Activated T-helper 1 cell treated with anti-CD3 and anti-CD28 coated beads, Interleukin-2, amount 50 U/mL, for 16 hours (primary cell): ENCODE measurements around the gene TMEM131L.
"Not testable (repeated sequence)": the region's sequence is repeated elsewhere in the genome, so short reads cannot be mapped to it uniquely, and the experiment has no call there.

Experiments
- DNase-seq, 2 donors: peaks; one replicate each; pipeline ENCODE4 v3.0.0-alpha.2; 2020; ENCODE audit warnings: low read depth in 1 of 2, low spot score in 1 of 2

Gene TMEM131L

GRCh38 chr4:153497988-153498967, 32.1 kb downstream of the TMEM131L start:
- DNase-seq: no peak

GRCh38 chr4:153499005-153499404, 32.8 kb downstream of the TMEM131L start:
- no peak for DNase-seq

- DNase-seq: no peak
Measured at GRCh38 chr4:153501578-153501977, 35.4 kb downstream of the TMEM131L start.

- DNase-seq: no peak
Measured at GRCh38 chr4:153502584-153502983, 36.4 kb downstream of the TMEM131L start.

GRCh38 chr4:153506341-153507309, 40.5 kb downstream of the TMEM131L start:
- DNase-seq: no peak

GRCh38 chr4:153507310-153508073, 41.3 kb downstream of the TMEM131L start:
- DNase-seq: no peak

GRCh38 chr4:153509212-153509611, 43.1 kb downstream of the TMEM131L start:
- DNase-seq: not testable (repeated sequence)

GRCh38 chr4:153509724-153510123, 43.6 kb downstream of the TMEM131L start:
- no peak for DNase-seq

GRCh38 chr4:153510252-153511001, 44.3 kb downstream of the TMEM131L start:
- no peak for DNase-seq

GRCh38 chr4:153511104-153511503, 44.9 kb downstream of the TMEM131L start:
- DNase-seq: no peak

- no peak for DNase-seq
Measured at GRCh38 chr4:153512162-153512852, 46.1 kb downstream of the TMEM131L start.

GRCh38 chr4:153512952-153513500, 46.9 kb downstream of the TMEM131L start:
- no peak for DNase-seq

GRCh38 chr4:153513596-153513995, 47.4 kb downstream of the TMEM131L start:
- DNase-seq: no peak

GRCh38 chr4:153514001-153514526, 47.9 kb downstream of the TMEM131L start:
- DNase-seq: no peak

- no peak for DNase-seq
Measured at GRCh38 chr4:153514688-153515426, 48.7 kb downstream of the TMEM131L start.

- no peak for DNase-seq
Measured at GRCh38 chr4:153517159-153517558, 51.0 kb downstream of the TMEM131L start.

- no peak for DNase-seq
Measured at GRCh38 chr4:153518001-153518400, 51.8 kb downstream of the TMEM131L start.
